CD8-positive, alpha-beta memory T cell (primary cell): ENCODE data around the gene FBRSL1. TPM values are rescaled to one million over a fixed set of nuclear protein-coding genes. Genes with fewer than 3 reads are reported as not detected.

Experiments
- CTCF ChIA-PET: fragments of 350-600 bp; sonication (Branson Sonifier 250); formaldehyde crosslinking; loops from one replicate; lab custom pipeline; 2021; ENCODE audit warnings: antibody characterized with exemption; lab: Charles Lee
- POLR2A ChIA-PET: fragments of 350-600 bp; sonication (Branson Sonifier 250); formaldehyde crosslinking; loops from one replicate; lab custom pipeline; 2021; ENCODE audit warnings: antibody characterized with exemption; lab: Charles Lee
- DNase-seq, 5 donors: peaks; one replicate each; pipeline versions ENCODE4 v3.0.0 to v3.0.0-alpha.2; 2020 to 2022; ENCODE audit warnings: mixed read lengths in 1 of 5
- H3K27ac ChIP-seq: one replicate; pipeline ENCODE4 v1.7.0; 2013; ENCODE audit warnings: low read depth, mild to moderate bottlenecking, low read length, moderate library complexity
- H3K27me3 ChIP-seq: 2 replicates; pipeline ENCODE4 v1.7.0; 2013; ENCODE audit warnings: low read length, mild to moderate bottlenecking; ENCODE audit not compliant: insufficient read depth, poor library complexity, severe bottlenecking
- H3K36me3 ChIP-seq: 2 replicates; pipeline ENCODE4 v1.7.0; 2013; ENCODE audit warnings: mild to moderate bottlenecking, low read length, moderate library complexity; ENCODE audit not compliant: insufficient read depth
- H3K4me1 ChIP-seq: 2 replicates; pipeline ENCODE4 v1.7.0; 2013; ENCODE audit warnings: mild to moderate bottlenecking, low read length, moderate library complexity; ENCODE audit not compliant: insufficient read depth
- H3K4me3 ChIP-seq: 2 replicates; pipeline ENCODE4 v1.7.0; 2013; ENCODE audit warnings: mild to moderate bottlenecking, low read length
- H3K9me3 ChIP-seq: 2 replicates; pipeline ENCODE4 v1.7.0; 2013; ENCODE audit warnings: mild to moderate bottlenecking, low read length
- H3K27ac Mint-ChIP-seq, 8 donors: one replicate each; pipeline ENCODE4 v1.8.0; 2020 to 2021; ENCODE audit warnings: mixed read lengths in 8 of 8, mild to moderate bottlenecking in 6 of 8, inconsistent platforms in 3 of 8, moderate library complexity in 3 of 8
- H3K27me3 Mint-ChIP-seq, 2 donors: one replicate each; pipeline ENCODE4 v1.8.0; 2020 to 2021; ENCODE audit warnings: mixed read lengths in 2 of 2, mild to moderate bottlenecking in 1 of 2, moderate library complexity in 1 of 2
- H3K36me3 Mint-ChIP-seq, 3 donors: one replicate each; pipeline ENCODE4 v1.8.0; 2020 to 2021; ENCODE audit warnings: mixed read lengths in 3 of 3, inconsistent platforms in 1 of 3, mild to moderate bottlenecking in 1 of 3
- H3K4me1 Mint-ChIP-seq, 3 donors: one replicate each; pipeline ENCODE4 v1.8.0; 2020 to 2021; ENCODE audit warnings: mixed read lengths in 3 of 3, inconsistent platforms in 1 of 3, mild to moderate bottlenecking in 1 of 3
- H3K4me3 Mint-ChIP-seq, 7 donors: one replicate each; pipeline ENCODE4 v1.8.0; 2020 to 2021; ENCODE audit warnings: mixed read lengths in 7 of 7, mild to moderate bottlenecking in 6 of 7, moderate library complexity in 4 of 7, inconsistent platforms in 2 of 7
- H3K9me3 Mint-ChIP-seq, 5 donors: one replicate each; pipeline ENCODE4 v1.8.0; 2020 to 2022; ENCODE audit warnings: mixed read lengths in 5 of 5, mild to moderate bottlenecking in 3 of 5, moderate library complexity in 2 of 5, inconsistent platforms in 1 of 5
- polyA plus RNA-seq: library from polyadenylated mRNA; unstranded; fragments of 300-500 nt; fragmentation: Illumina TruSeq; gene quantifications from one replicate; pipeline ENCODE4 v1.2.3, GENCODE V29; 2021
- total RNA-seq, 2 experiments: library from RNA; stranded (reverse); gene quantifications; one replicate each; pipeline ENCODE4 v1.2.3, GENCODE V29; 2021

The FBRSL1 gene
- total and polyA plus RNA-seq, 3 experiments from 2014 or later: 1.4 to 62.1 (median 58.1) TPM

- H3K36me3 Mint-ChIP-seq: peaks cover 0 to 7% (median 0%) of the 10 kb centered on the region in 3 donors
- no peaks in the 10 kb centered on the region for H3K27me3 ChIP-seq
- no peak for DNase-seq
- CTCF ChIA-PET: interaction anchor here (1.0 to 3.6 kb wide), 7 partner anchors 10 to 109 kb away, joined by 3 to 71 read pairs (median 4); no protein-coding TSS in a partner anchor
- H3K4me3 Mint-ChIP-seq: no peak overlapping the region
- no peak overlapping the region for H3K4me3 ChIP-seq
- H3K27ac ChIP-seq: no peak overlapping the region
- H3K36me3 ChIP-seq: no peaks in the 10 kb centered on the region
- H3K4me1 ChIP-seq: peaks cover 7% of the 10 kb centered on the region
- no peak overlapping the region for H3K27ac Mint-ChIP-seq
- peaks cover 0 to 1% (median 0%) of the 10 kb centered on the region in 5 donors for H3K9me3 Mint-ChIP-seq
- H3K27me3 Mint-ChIP-seq: no peaks in the 10 kb centered on the region
- POLR2A ChIA-PET: no interaction called here
- H3K4me1 Mint-ChIP-seq: peaks cover 0 to 33% (median 6%) of the 10 kb centered on the region in 3 donors
- no peaks in the 10 kb centered on the region for H3K9me3 ChIP-seq
Observed at GRCh38 chr12:132524405-132524804, 34.5 kb downstream of the FBRSL1 start.

GRCh38 chr12:132525011-132525832 is 35.3 kb downstream of the FBRSL1 start:
- Histone ChIP-seq H3K4me3 (no peak overlapping the region), H3K9me3 (no peaks in the 10 kb centered on the region), H3K36me3 (no peaks in the 10 kb centered on the region), H3K4me1 (peaks cover 7% of the 10 kb centered on the region), H3K27ac (no peak overlapping the region), H3K27me3 (no peaks in the 10 kb centered on the region)
- CTCF ChIA-PET: interaction anchor here (0.9 to 3.6 kb wide), 4 partner anchors 9 to 371 kb away, joined by 3 to 71 read pairs (median 12); no protein-coding TSS in a partner anchor
- Mint-ChIP-seq H3K4me3 (no peak overlapping the region), H3K4me1 (peaks cover 5 to 31% (median 6%) of the 10 kb centered on the region in 3 donors), H3K9me3 (no peaks in the 10 kb centered on the region), H3K27me3 (no peaks in the 10 kb centered on the region), H3K27ac (no peak overlapping the region), H3K36me3 (peaks cover 0 to 9% (median 0%) of the 10 kb centered on the region in 3 donors)
- POLR2A ChIA-PET: no interaction called here
- DNase-seq: no peak

GRCh38 chr12:132525833-132526455 is 36.0 kb downstream of the FBRSL1 start:
- Histone ChIP-seq H3K9me3 (no peaks in the 10 kb centered on the region), H3K36me3 (no peaks in the 10 kb centered on the region), H3K4me1 (peaks cover 7% of the 10 kb centered on the region), H3K4me3 (no peak overlapping the region), H3K27ac (no peak overlapping the region), H3K27me3 (no peaks in the 10 kb centered on the region)
- peaks cover 0 to 9% (median 0%) of the 10 kb centered on the region in 3 donors for H3K36me3 Mint-ChIP-seq
- H3K4me3 Mint-ChIP-seq: no peak overlapping the region
- peaks cover 5 to 25% (median 6%) of the 10 kb centered on the region in 3 donors for H3K4me1 Mint-ChIP-seq
- ChIA-PET CTCF (interaction anchor here (0.8 to 2.8 kb wide), 5 partner anchors 13 to 372 kb away, joined by 3 to 18 read pairs (median 3); no protein-coding TSS in a partner anchor), POLR2A (no interaction called here)
- no peaks in the 10 kb centered on the region for H3K9me3 Mint-ChIP-seq
- peak overlapping the region in 1 of 8 donors; percentile 47 for H3K27ac Mint-ChIP-seq
- no peak for DNase-seq
- no peaks in the 10 kb centered on the region for H3K27me3 Mint-ChIP-seq

DNA sequence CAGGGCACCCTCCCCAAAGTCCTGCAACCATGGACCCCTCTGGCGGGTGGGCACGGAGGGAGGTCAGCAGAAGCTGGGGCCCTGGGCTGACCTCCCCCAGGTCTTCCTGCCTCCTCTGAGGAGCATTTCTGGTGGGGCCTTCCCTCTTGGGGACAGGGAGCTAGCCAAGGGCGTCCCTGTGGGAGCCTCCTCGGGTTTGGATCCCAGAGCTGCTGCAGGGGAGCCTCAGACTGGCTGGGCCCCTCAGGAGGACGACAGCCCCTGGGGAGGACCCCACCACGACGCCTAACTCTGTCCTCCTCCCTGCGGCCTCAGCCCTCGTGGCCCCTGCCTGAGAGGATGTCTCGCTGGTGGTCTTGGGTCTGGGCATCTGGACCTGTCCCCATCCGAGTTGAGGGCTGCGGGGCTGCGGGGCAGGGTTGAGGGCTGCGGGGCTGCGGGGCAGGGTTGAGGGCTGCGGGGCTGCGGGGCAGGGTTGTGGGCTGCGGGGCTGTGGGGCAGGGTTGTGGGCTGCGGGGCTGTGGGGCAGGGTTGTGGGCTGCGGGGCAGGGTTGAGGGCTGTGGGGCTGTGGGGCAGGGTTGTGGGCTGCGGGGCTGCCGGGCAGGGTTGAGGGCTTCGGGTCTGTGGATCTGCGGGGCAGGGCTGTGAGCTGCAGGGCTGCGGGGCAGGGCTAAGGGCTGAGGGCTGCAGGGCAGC is 37.4 kb downstream of the FBRSL1 start:
- H3K9me3 ChIP-seq: no peaks in the 10 kb centered on the region
- POLR2A ChIA-PET: no interaction called here
- H3K27ac Mint-ChIP-seq: peak overlapping the region in 1 of 8 donors; percentile 47
- peaks cover 4 to 16% (median 5%) of the 10 kb centered on the region in 3 donors for H3K4me1 Mint-ChIP-seq
- peaks cover 7% of the 10 kb centered on the region for H3K4me1 ChIP-seq
- no peak overlapping the region for H3K4me3 ChIP-seq
- CTCF ChIA-PET: interaction anchor here (1.2 to 2.8 kb wide), 4 partner anchors 34 to 112 kb away, joined by 3 to 18 read pairs (median 4); no protein-coding TSS in a partner anchor
- H3K36me3 Mint-ChIP-seq: peaks cover 0 to 9% (median 0%) of the 10 kb centered on the region in 3 donors
- no peaks in the 10 kb centered on the region for H3K27me3 Mint-ChIP-seq
- DNase-seq: no peak
- H3K27ac ChIP-seq: no peak overlapping the region
- no peaks in the 10 kb centered on the region for H3K27me3 ChIP-seq
- no peaks in the 10 kb centered on the region for H3K9me3 Mint-ChIP-seq
- H3K36me3 ChIP-seq: no peaks in the 10 kb centered on the region
- H3K4me3 Mint-ChIP-seq: no peak overlapping the region

- no peaks in the 10 kb centered on the region for H3K27me3 Mint-ChIP-seq
- Histone ChIP-seq H3K4me3 (no peak overlapping the region), H3K9me3 (no peaks in the 10 kb centered on the region), H3K36me3 (no peaks in the 10 kb centered on the region), H3K27ac (no peak overlapping the region), H3K4me1 (peaks cover 7% of the 10 kb centered on the region), H3K27me3 (no peaks in the 10 kb centered on the region)
- no peaks in the 10 kb centered on the region for H3K9me3 Mint-ChIP-seq
- ChIA-PET CTCF (interaction anchor here (1.5 to 2.8 kb wide), 2 partner anchors 87 to 113 kb away, joined by 4 to 18 read pairs; no protein-coding TSS in a partner anchor), POLR2A (no interaction called here)
- no peak overlapping the region for H3K27ac Mint-ChIP-seq
- no peak overlapping the region for H3K4me3 Mint-ChIP-seq
- no peak for DNase-seq
- peaks cover 0 to 9% (median 0%) of the 10 kb centered on the region in 3 donors for H3K36me3 Mint-ChIP-seq
- peaks cover 4 to 12% (median 5%) of the 10 kb centered on the region in 3 donors for H3K4me1 Mint-ChIP-seq
Observed at GRCh38 chr12:132527883-132528264, 37.9 kb downstream of the FBRSL1 start.

DNA sequence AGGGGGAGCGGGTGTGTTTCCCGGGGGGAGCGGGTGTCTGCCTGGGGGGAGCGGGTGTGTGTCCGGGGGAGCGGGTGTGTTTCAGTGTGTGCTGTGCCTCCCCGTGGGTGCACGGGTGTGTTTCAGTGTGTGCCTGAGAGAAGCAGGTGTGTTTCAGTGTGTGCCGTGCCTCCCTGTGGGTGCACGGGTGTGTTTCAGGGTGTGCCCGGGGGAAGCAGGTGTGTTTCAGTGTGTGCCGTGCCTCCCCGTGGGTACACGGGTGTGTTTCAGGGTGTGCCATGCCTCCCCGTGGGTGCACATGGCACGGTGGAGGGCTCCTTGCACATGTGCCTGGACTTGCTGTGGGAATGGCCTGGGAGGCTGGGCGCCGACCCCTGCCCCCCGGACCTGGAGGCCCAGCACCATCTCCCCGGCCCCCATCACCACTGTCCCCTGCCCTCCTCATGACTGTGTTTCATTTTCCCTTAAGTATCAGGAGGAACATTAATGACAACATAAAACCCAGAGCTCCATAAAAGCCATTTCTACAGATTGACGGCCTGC is 38.7 kb downstream of the FBRSL1 start:
- peaks cover 2% of the 10 kb centered on the region for H3K4me1 ChIP-seq
- no peak overlapping the region for H3K4me3 ChIP-seq
- Mint-ChIP-seq H3K27me3 (peaks cover 0 to 1% of the 10 kb centered on the region in 2 donors), H3K4me1 (peaks cover 3 to 5% (median 4%) of the 10 kb centered on the region in 3 donors), H3K9me3 (no peaks in the 10 kb centered on the region), H3K4me3 (peak overlapping the region in 1 of 7 donors; percentile 32), H3K36me3 (peaks cover 0 to 12% (median 0%) of the 10 kb centered on the region in 3 donors), H3K27ac (peak overlapping the region in 1 of 8 donors; percentile 54)
- POLR2A ChIA-PET: no interaction called here
- no peaks in the 10 kb centered on the region for H3K9me3 ChIP-seq
- DNase-seq: no peak
- CTCF ChIA-PET: no interaction called here
- no peaks in the 10 kb centered on the region for H3K27me3 ChIP-seq
- no peak overlapping the region for H3K27ac ChIP-seq
- no peaks in the 10 kb centered on the region for H3K36me3 ChIP-seq

- no peaks in the 10 kb centered on the region for H3K9me3 ChIP-seq
- CTCF ChIA-PET: no interaction called here
- Mint-ChIP-seq H3K4me3 (no peak overlapping the region), H3K36me3 (peaks cover 0 to 10% (median 0%) of the 10 kb centered on the region in 3 donors), H3K27me3 (peaks cover 0 to 1% of the 10 kb centered on the region in 2 donors), H3K4me1 (peaks cover 0 to 5% (median 0%) of the 10 kb centered on the region in 3 donors), H3K27ac (peak overlapping the region in 2 of 8 donors; percentile 23 to 54), H3K9me3 (no peaks in the 10 kb centered on the region)
- no peak for DNase-seq
- no peaks in the 10 kb centered on the region for H3K4me1 ChIP-seq
- H3K27me3 ChIP-seq: no peaks in the 10 kb centered on the region
- H3K4me3 ChIP-seq: no peak overlapping the region
- POLR2A ChIA-PET: no interaction called here
- H3K36me3 ChIP-seq: no peaks in the 10 kb centered on the region
- H3K27ac ChIP-seq: no peak overlapping the region
Observed at GRCh38 chr12:132529156-132529839, 39.3 kb downstream of the FBRSL1 start.
